Measurements from ENCODE around the gene SLC44A4.
"Not testable (repeated sequence)": the region's sequence is repeated elsewhere in the genome, so short reads cannot be mapped to it uniquely, and the experiment has no call there.

SLC44A4 gene

DNA sequence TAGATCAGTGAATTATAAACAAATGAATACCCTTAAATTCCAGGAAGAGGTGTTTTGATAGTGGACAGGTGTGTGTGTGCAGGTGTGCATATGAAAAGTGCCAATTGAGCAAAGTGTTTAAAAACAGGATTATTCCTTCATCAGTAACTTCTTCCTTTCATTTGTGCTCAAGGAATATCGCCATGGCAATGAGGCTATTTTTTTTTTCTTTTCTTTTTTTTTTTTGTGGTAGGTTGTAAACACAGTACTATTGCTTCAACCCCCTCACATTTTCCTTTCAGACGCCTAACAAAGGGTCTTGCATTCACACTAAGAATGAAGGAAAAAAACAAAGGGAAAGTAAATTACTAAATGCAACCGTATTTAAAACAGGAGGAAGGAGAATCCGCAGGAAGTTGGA, 53.2 kb downstream of the SLC44A4 start:
- no peak for DNase-seq

- not testable (repeated sequence) for DNase-seq
Measured at GRCh38 chr6:31823592-31824196, 55.1 kb downstream of the SLC44A4 start.

GRCh38 chr6:31822036-31822821, 56.6 kb downstream of the SLC44A4 start:
- DNase-seq = peak; percentile 78 to 79

DNA sequence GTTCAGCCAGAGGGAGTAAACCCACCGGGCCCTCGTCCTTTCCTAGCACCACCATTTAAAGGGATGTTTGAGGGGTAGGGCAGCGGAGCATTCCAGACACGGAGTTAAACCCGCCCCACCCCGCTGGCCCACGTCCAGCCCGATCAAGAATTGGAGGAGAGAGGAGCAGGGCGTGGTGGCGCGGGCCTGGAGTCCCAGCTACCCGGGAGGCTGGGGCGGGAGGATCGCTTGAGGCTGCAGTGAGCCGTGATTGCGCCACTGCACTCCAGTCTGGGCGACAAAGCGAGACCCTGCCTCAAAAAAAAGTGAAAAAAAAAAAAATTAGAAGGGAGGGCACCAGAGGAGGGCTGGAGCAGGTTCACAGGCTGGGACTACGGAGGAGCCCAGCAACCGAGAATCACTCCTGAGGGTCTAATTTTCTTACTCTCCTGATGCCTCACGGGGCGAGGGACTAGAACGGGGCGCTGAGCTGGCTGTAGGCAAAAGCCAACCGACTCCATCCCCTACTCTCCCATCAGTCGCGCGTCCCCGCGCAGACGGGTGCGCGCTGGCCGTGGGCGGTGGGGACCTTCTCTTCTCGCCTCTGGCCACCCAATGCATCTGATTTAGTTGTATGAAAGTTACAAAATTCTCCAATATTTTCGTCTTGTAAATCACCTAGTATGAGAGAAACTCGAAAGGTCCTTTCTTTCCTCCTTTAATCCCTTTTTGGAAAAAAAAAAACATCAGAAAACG, 57.3 kb downstream of the SLC44A4 start:
- DNase-seq = peak; percentile 86 to 87

- not testable (repeated sequence) for DNase-seq
Measured at GRCh38 chr6:31820399-31820798, 58.4 kb downstream of the SLC44A4 start.

DNA sequence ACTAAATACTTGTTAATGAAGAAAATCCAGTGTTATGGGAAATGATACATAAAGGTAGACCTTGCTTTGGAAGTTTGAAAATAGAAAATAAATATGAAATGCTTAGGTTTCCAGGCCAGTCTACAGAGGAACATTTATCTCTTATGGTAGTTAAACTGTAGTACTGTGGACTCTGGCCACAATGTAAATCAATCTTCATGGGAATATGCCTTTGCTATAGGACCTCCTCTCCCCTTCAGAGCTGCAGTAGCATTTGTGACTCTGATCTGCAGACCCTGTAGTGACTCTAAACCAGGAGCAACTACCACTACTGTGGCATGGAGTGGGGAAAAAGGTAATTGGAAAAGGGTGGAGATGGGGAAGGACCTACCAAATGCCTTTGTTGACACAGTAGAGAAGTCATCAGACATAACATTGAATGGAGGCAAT, 58.9 kb downstream of the SLC44A4 start:
- DNase-seq = no peak

DNA sequence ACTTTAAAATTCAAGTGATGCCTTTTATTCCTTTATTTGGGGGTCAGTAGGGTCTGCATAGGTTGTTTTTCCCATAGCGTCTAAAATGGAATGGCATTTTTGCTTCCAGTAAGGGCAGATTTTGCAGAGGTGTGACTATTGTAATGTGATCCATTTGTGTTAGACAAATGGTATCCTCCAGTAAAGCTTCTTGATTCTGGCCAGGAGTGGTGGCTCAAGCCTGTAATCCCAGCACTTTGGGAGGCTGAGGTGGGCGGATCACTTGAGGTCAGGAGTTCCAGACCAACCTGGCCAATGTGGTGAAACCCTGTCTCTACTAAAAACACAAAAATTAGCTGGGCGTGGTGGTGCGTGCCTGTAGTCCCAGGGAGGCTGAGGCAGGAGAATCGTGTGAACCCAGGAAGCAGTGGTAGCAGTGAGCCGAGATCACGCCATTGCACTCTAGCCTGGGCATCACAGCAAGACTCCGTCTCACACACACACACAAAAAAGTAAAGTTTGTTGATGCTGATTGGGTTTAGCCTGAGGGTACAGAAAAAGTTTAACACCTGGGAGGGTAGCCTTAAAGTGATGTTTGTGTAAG, 60.8 kb downstream of the SLC44A4 start:
- DNase-seq = peak; percentile 32 to 36

- DNase-seq = peak in 1 of 2 experiments; percentile 48
Measured at GRCh38 chr6:31817133-31817928, 61.5 kb downstream of the SLC44A4 start.

DNA sequence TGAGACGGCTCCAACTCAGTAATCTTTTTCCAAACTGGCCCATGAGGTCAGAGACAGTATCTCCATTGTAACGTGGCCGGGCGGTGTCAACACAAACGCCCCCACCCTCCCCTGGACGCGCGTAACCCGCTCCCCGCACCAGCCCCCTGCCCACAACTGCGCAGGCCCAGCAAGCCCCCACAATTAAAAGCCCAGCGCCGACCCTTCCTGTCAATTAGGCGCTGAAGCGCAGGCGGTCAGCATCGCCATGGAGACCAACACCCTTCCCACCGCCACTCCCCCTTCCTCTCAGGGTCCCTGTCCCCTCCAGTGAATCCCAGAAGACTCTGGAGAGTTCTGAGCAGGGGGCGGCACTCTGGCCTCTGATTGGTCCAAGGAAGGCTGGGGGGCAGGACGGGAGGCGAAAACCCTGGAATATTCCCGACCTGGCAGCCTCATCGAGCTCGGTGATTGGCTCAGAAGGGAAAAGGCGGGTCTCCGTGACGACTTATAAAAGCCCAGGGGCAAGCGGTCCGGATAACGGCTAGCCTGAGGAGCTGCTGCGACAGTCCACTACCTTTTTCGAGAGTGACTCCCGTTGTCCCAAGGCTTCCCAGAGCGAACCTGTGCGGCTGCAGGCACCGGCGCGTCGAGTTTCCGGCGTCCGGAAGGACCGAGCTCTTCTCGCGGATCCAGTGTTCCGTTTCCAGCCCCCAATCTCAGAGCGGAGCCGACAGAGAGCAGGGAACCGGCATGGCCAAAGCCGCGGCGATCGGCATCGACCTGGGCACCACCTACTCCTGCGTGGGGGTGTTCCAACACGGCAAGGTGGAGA, 63.6 kb downstream of the SLC44A4 start, which contains the start of the genes HSPA1A and HSPA1L:
Gene HSPA1A (plus strand): TSS at position 519 of the 814 bp plus-strand sequence. CDS start 214 bp downstream, at position 733.
Gene HSPA1L (minus strand): TSS at position 259 of the 814 bp plus-strand sequence. CDS start 3,311 bp downstream, outside the sequence.
- DNase-seq = peak; percentile 74 to 79

DNA sequence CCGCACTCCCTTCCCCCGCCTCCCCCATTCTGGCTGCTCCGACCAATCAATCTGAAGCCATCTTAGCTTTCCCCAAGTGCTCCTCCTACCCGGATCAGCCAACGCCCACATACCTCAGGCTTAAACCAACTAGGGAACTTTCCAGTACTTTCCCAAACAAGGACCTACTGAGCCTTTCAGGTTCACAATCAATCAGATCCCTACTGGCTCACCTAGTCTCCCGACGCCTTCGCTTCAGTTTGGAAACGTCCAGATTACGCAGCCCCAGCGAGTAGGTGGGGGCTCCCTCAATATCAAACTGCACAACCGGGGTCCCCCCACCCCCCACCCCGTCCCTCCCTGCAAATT, 64.1 kb downstream of the SLC44A4 start:
- DNase-seq = peak; percentile 77 to 78

- no peak for DNase-seq
Measured at GRCh38 chr6:31813465-31813849, 65.3 kb downstream of the SLC44A4 start.
